A673 (cell line): ENCODE results near the gene RBM14. TPM values are rescaled to one million over a fixed set of nuclear protein-coding genes. Genes with fewer than 3 reads are reported as not detected.

Source experiments
- BruUV-seq: library from RNA; stranded (reverse); fragments of 400-500 nt; replicated peaks from 2 replicates; lab custom pipeline; 2021; lab: Mats Ljungman, UMichigan
- CTCF ChIA-PET: fragments of 300-600 bp; sonication (Branson Sonifier 250); formaldehyde crosslinking; loops from one replicate; lab custom pipeline; 2022; ENCODE audit warnings: antibody characterized with exemption; lab: Charles Lee
- POLR2A ChIA-PET: fragments of 300-600 bp; sonication (Branson Sonifier 250); formaldehyde crosslinking; loops from one replicate; lab custom pipeline; 2022; ENCODE audit warnings: antibody characterized with exemption; ENCODE audit not compliant: low non-redundant PET; lab: Charles Lee
- DNase-seq: peaks from one replicate; pipeline ENCODE4 v3.0.0-alpha.2; 2015; ENCODE audit warnings: low spot score
- H3K27ac ChIP-seq: fragments of 200-600 bp; sonication (generic); 2 replicates; pipeline ENCODE4 v1.5.1; 2016; ENCODE audit warnings: mixed run types, low read depth, mild to moderate bottlenecking, mixed read lengths, antibody characterized with exemption, low read length; ENCODE audit not compliant: poor library complexity, severe bottlenecking
- H3K27me3 ChIP-seq: fragments of 200-600 bp; sonication (generic); replicated peaks from 2 replicates; pipeline ENCODE4 v1.6.1; 2017; ENCODE audit warnings: mixed run types, low read depth, mild to moderate bottlenecking, mixed read lengths, antibody characterized with exemption, low read length; ENCODE audit not compliant: insufficient read depth, poor library complexity
- H3K36me3 ChIP-seq: fragments of 200-600 bp; sonication (generic); 2 replicates; pipeline ENCODE4 v1.6.1; 2016; ENCODE audit warnings: mixed run types, mild to moderate bottlenecking, mixed read lengths, antibody characterized with exemption, low read length; ENCODE audit not compliant: insufficient read depth, poor library complexity, severe bottlenecking
- H3K4me1 ChIP-seq: fragments of 200-600 bp; sonication (generic); 2 replicates; pipeline ENCODE4 v1.6.1; 2017; ENCODE audit warnings: mixed run types, mild to moderate bottlenecking, mixed read lengths, antibody characterized with exemption, low read length; ENCODE audit not compliant: insufficient read depth, poor library complexity, severe bottlenecking
- H3K4me3 ChIP-seq: fragments of 200-600 bp; sonication (generic); 2 replicates; pipeline ENCODE4 v1.5.1; 2016; ENCODE audit warnings: low read depth, mixed run types, mild to moderate bottlenecking, mixed read lengths, low read length; ENCODE audit not compliant: poor library complexity, severe bottlenecking
- H3K9me3 ChIP-seq: fragments of 200-600 bp; sonication (generic); 2 replicates; pipeline ENCODE4 v1.6.1; 2016; ENCODE audit warnings: mixed run types, low read depth, mild to moderate bottlenecking, mixed read lengths, antibody characterized with exemption, low read length; ENCODE audit not compliant: poor library complexity, severe bottlenecking
- CTCF ChIP-seq: fragments of 300-800, 200-600 bp; sonication (generic); conservative IDR thresholded peaks from 2 replicates; pipeline ENCODE4 v1.5.1; 2017; ENCODE audit warnings: low read depth, mild to moderate bottlenecking, antibody characterized with exemption, low read length, moderate library complexity, mixed read lengths
- EZH2 ChIP-seq: fragments of 200-600 bp; sonication (generic); IDR thresholded peaks from 2 replicates; pipeline ENCODE4 v1.6.1; 2017; ENCODE audit warnings: borderline replicate concordance, low read depth, mild to moderate bottlenecking, mixed read lengths, antibody characterized with exemption, low read length; ENCODE audit not compliant: poor library complexity, severe bottlenecking
- intact Hi-C: fragments of 100-400 bp; cut with micrococcal nuclease; formaldehyde crosslinking; loops from one replicate; pipeline ENCODE4 v1.10.0; 2022; ENCODE audit not compliant: unreplicated experiment
- total RNA-seq: library from RNA; stranded (reverse); gene quantifications from 2 replicates; pipeline ENCODE4 v1.2.3, GENCODE V29; 2021

Gene RBM14
- total RNA-seq, 1 experiment from 2014 or later: 162 TPM

- ChIA-PET CTCF (no interaction called here), POLR2A (no interaction called here)
- BruUV-seq: no TSS peak
- Histone ChIP-seq H3K4me1 (peaks cover 9% of the 10 kb centered on the region), H3K27ac (no peak overlapping the region), H3K4me3 (no peak overlapping the region), H3K27me3 (no peaks in the 10 kb centered on the region), H3K36me3 (peaks cover 23% of the 10 kb centered on the region), H3K9me3 (no peaks in the 10 kb centered on the region)
- no peak for TF ChIP-seq EZH2
- TF ChIP-seq CTCF: no peak
- DNase-seq: no peak
- intact Hi-C loops: no loop called here
Observed at GRCh38 chr11:66598993-66599392, 17.4 kb upstream of the RBM14 start.

GRCh38 chr11:66600219-66600618 lies 16.2 kb upstream of the RBM14 start:
- DNase-seq: no peak
- ChIA-PET POLR2A (no interaction called here), CTCF (no interaction called here)
- Histone ChIP-seq H3K4me3 (no peak overlapping the region), H3K9me3 (no peaks in the 10 kb centered on the region), H3K4me1 (peaks cover 6% of the 10 kb centered on the region), H3K27me3 (no peaks in the 10 kb centered on the region), H3K27ac (no peak overlapping the region), H3K36me3 (peaks cover 26% of the 10 kb centered on the region)
- intact Hi-C loops: no loop called here
- BruUV-seq: no TSS peak
- TF ChIP-seq CTCF (no peak), EZH2 (no peak)

- Histone ChIP-seq H3K27me3 (no peaks in the 10 kb centered on the region), H3K27ac (no peak overlapping the region), H3K9me3 (no peaks in the 10 kb centered on the region), H3K36me3 (peaks cover 29% of the 10 kb centered on the region), H3K4me1 (peaks cover 1% of the 10 kb centered on the region), H3K4me3 (no peak overlapping the region)
- ChIA-PET CTCF (no interaction called here), POLR2A (no interaction called here)
- no peak for TF ChIP-seq CTCF
- no peak for TF ChIP-seq EZH2
- intact Hi-C loops: no loop called here
- BruUV-seq: no TSS peak
- DNase-seq: no peak
Observed at GRCh38 chr11:66600631-66601233, 15.7 kb upstream of the RBM14 start.
